GM12878 (cell line): ENCODE results near the gene GEMIN7. TPM values are rescaled to one million over a fixed set of nuclear protein-coding genes. Genes with fewer than 3 reads are reported as not detected.

ENCODE experiments used
- CTCF ChIP-seq, 3 experiments: IDR thresholded peaks in 2 of 3; conservative IDR thresholded peaks in 1 of 3; 2 replicates each; pipeline ENCODE4 v1.5.1; 2011; ENCODE audit warnings: low read depth in 3 of 3, low read length in 3 of 3, mild to moderate bottlenecking in 3 of 3, control low read depth in 2 of 3, moderate library complexity in 2 of 3, inconsistent platforms in 1 of 3, mixed read lengths in 1 of 3; ENCODE audit not compliant: control insufficient read depth in 2 of 3, insufficient read depth in 1 of 3; ENCODE audit errors: extremely low read depth in 1 of 3
- KDM1A ChIP-seq: fragments of 200-600 bp; sonication (generic); IDR thresholded peaks from 2 replicates; pipeline ENCODE4 v1.6.1; 2016; ENCODE audit warnings: borderline replicate concordance
- MEF2B ChIP-seq: fragments of 450-650 bp; IDR thresholded peaks from 2 replicates; pipeline ENCODE4 v1.6.1; 2018; ENCODE audit warnings: mild to moderate bottlenecking, moderate library complexity; ENCODE audit not compliant: partially characterized antibody, poor library complexity, severe bottlenecking
- PKNOX1 ChIP-seq: fragments of 450-650 bp; IDR thresholded peaks from 2 replicates; pipeline ENCODE4 v1.6.1; 2016; ENCODE audit warnings: mild to moderate bottlenecking
- POU2F2 ChIP-seq: IDR thresholded peaks from 3 replicates; pipeline ENCODE4 v1.6.1; 2011; ENCODE audit warnings: low read depth, mild to moderate bottlenecking, low read length, borderline replicate concordance
- RFX5 ChIP-seq: IDR thresholded peaks from 2 replicates; pipeline ENCODE4 v1.6.1; 2011; ENCODE audit warnings: low read depth, low read length, improper control_type of control experiment
- SKIL ChIP-seq: fragments of 450-650 bp; IDR thresholded peaks from 2 replicates; pipeline ENCODE4 v1.6.1; 2017; ENCODE audit warnings: mild to moderate bottlenecking, low read depth, inconsistent platforms; ENCODE audit not compliant: poor library complexity, severe bottlenecking
- SREBF2 ChIP-seq: IDR thresholded peaks from 2 replicates; pipeline ENCODE4 v1.6.1; 2012; ENCODE audit warnings: mild to moderate bottlenecking, low read length
- TCF3 ChIP-seq: IDR thresholded peaks from 2 replicates; pipeline ENCODE4 v1.6.1; 2012; ENCODE audit warnings: low read depth, mild to moderate bottlenecking, low read length, borderline replicate concordance; ENCODE audit not compliant: insufficient read depth
- ZBTB40 ChIP-seq: fragments of 450-650 bp; IDR thresholded peaks from 2 replicates; pipeline ENCODE4 v1.6.1; 2016; ENCODE audit warnings: mild to moderate bottlenecking, moderate library complexity, borderline replicate concordance
- ZZZ3 ChIP-seq: IDR thresholded peaks from 2 replicates; pipeline ENCODE4 v1.6.1; 2011; ENCODE audit warnings: low read depth; ENCODE audit not compliant: control insufficient read depth, insufficient read length
- polyA plus RNA-seq, 11 experiments: library from polyadenylated mRNA; depleted of rRNA in 4 of 11; unstranded in 6 of 11; stranded (reverse) in 5 of 11; fragments of >200 nt; fragmentation: Nextera tagmentation in 4 of 11; fragmentation: Illumina TruSeq in 1 of 11; extraction: Ambion mirVana in 4 of 11; extraction: Trizol in 1 of 11; gene quantifications; 1 replicate in 1 of 11; 2 replicates in 10 of 11; pipeline versions ENCODE4 v1.2.1 to v1.2.3, GENCODE V29; 2011 to 2016; ENCODE audit warnings: inconsistent platforms in 2 of 11, missing spikeins in 2 of 11, low read depth in 1 of 11
- total RNA-seq, 4 experiments: library from RNA; depleted of rRNA in 3 of 4; stranded (reverse); fragments of >200 nt in 3 of 4; fragmentation: Illumina TruSeq in 1 of 4; extraction: Trizol in 1 of 4; gene quantifications; 2 replicates each; pipeline versions ENCODE4 v1.2.1 to v1.2.3, GENCODE V29; 2013 to 2021
- TF ChIP-seq, protein P1 (sequence below): IDR thresholded peaks from 2 replicates; pipeline ENCODE4 v1.6.1; 2012; ENCODE audit warnings: low read length, inconsistent platforms
- TF ChIP-seq, protein P2 (sequence below): fragments of 450-650 bp; formaldehyde crosslinking; IDR thresholded peaks from 2 replicates; pipeline ENCODE4 v1.5.0; 2022; ENCODE audit warnings: mild to moderate bottlenecking, missing genetic modification characterization

Gene GEMIN7
- total and polyA plus RNA-seq, 10 of the 15 experiments (the other 5 are each of a cell fraction or from before 2014, with no cell fraction given) = 21.1 to 76.7 (median 44.9) TPM

GRCh38 chr19:45059258-45059965, 19.6 kb upstream of the GEMIN7 start (continued):
- TF ChIP-seq RFX5 (no peak; the same call in 1 of the 2 replicates), ZZZ3 (no peak), ZBTB40 (no peak), SREBF2 (no peak), KDM1A (no peak), SKIL (no peak), CTCF (IDR thresholded peaks at IDR 0.05 in 2 of 3, conservative IDR thresholded peaks at IDR 0.05 in 1 of 3; ENCODE audit: control insufficient read depth in 2 of 3, extremely low read depth in 1 of 3, insufficient read depth in 1 of 3, low read depth in 3 of 3, low read length in 3 of 3) (peak; percentile 90 to 97 (median 90)), PKNOX1 (no peak), MEF2B (no peak), POU2F2 (0 out of 3 replicates have a peak, but pooled peaks have one; percentile 26), TCF3 (no peak)
- TF ChIP-seq, protein P1, sequence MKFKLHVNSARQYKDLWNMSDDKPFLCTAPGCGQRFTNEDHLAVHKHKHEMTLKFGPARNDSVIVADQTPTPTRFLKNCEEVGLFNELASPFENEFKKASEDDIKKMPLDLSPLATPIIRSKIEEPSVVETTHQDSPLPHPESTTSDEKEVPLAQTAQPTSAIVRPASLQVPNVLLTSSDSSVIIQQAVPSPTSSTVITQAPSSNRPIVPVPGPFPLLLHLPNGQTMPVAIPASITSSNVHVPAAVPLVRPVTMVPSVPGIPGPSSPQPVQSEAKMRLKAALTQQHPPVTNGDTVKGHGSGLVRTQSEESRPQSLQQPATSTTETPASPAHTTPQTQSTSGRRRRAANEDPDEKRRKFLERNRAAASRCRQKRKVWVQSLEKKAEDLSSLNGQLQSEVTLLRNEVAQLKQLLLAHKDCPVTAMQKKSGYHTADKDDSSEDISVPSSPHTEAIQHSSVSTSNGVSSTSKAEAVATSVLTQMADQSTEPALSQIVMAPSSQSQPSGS = no peak
- TF ChIP-seq, protein P2, sequence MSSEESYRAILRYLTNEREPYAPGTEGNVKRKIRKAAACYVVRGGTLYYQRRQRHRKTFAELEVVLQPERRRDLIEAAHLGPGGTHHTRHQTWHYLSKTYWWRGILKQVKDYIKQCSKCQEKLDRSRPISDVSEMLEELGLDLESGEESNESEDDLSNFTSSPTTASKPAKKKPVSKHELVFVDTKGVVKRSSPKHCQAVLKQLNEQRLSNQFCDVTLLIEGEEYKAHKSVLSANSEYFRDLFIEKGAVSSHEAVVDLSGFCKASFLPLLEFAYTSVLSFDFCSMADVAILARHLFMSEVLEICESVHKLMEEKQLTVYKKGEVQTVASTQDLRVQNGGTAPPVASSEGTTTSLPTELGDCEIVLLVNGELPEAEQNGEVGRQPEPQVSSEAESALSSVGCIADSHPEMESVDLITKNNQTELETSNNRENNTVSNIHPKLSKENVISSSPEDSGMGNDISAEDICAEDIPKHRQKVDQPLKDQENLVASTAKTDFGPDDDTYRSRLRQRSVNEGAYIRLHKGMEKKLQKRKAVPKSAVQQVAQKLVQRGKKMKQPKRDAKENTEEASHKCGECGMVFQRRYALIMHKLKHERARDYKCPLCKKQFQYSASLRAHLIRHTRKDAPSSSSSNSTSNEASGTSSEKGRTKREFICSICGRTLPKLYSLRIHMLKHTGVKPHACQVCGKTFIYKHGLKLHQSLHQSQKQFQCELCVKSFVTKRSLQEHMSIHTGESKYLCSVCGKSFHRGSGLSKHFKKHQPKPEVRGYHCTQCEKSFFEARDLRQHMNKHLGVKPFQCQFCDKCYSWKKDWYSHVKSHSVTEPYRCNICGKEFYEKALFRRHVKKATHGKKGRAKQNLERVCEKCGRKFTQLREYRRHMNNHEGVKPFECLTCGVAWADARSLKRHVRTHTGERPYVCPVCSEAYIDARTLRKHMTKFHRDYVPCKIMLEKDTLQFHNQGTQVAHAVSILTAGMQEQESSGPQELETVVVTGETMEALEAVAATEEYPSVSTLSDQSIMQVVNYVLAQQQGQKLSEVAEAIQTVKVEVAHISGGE (CRISPR knock-in tag) = no peak
